Measurements from ENCODE around the gene PGRMC2. TPM values are rescaled to one million over a fixed set of nuclear protein-coding genes. Genes with fewer than 3 reads are reported as not detected.

Gene PGRMC2
- total RNA-seq, 4 donors from 2014 or later = 57.3 to 74.3 (median 59.4) TPM

DNA sequence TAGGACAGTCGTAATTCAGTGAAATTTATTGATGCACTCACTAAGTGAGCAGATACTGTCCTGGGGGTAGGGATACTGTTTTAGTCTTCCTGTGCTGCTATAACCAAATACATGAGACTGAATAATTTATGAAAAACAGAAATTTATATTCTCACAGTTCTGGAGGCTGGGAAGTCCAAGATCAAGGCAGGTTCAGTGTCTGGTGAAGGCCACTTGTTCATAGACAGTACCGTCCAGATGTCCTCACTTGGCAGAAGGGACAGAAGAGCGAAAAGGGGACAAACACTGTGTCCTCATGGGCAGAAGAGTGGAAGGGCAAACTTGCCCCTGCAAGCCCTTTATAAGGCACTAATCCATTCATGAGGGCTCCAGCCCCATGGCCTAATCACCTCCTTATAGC lies 45.6 kb downstream of the PGRMC2 start:
- 93% methylated on average over 3 of the region's 3 CpGs for WGBS
- Histone ChIP-seq H3K4me3 (no peak overlapping the region), H3K9me3 (no peaks in the 10 kb centered on the region), H3K4me1 (no peaks in the 10 kb centered on the region), H3K36me3 (no peaks in the 10 kb centered on the region), H3K27ac (replicated peaks in 1 of 4) (no peak overlapping the region), H3K27me3 (no peaks in the 10 kb centered on the region)
- intact Hi-C loops (cut with DNase I) = no loop called here
- DNase-seq (ENCODE audit: extremely low spot score) = no peak
- TF ChIP-seq EP300 (IDR thresholded peaks at IDR 0.05) (no peak), POLR2A (IDR thresholded peaks at IDR 0.05; ENCODE audit: low read depth) (no peak), POLR2AphosphoS5 (IDR thresholded peaks at IDR 0.05) (no peak)
- TF ChIP-seq, protein P1, sequence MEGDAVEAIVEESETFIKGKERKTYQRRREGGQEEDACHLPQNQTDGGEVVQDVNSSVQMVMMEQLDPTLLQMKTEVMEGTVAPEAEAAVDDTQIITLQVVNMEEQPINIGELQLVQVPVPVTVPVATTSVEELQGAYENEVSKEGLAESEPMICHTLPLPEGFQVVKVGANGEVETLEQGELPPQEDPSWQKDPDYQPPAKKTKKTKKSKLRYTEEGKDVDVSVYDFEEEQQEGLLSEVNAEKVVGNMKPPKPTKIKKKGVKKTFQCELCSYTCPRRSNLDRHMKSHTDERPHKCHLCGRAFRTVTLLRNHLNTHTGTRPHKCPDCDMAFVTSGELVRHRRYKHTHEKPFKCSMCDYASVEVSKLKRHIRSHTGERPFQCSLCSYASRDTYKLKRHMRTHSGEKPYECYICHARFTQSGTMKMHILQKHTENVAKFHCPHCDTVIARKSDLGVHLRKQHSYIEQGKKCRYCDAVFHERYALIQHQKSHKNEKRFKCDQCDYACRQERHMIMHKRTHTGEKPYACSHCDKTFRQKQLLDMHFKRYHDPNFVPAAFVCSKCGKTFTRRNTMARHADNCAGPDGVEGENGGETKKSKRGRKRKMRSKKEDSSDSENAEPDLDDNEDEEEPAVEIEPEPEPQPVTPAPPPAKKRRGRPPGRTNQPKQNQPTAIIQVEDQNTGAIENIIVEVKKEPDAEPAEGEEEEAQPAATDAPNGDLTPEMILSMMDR (IDR thresholded peaks at IDR 0.05) = no peak

DNA sequence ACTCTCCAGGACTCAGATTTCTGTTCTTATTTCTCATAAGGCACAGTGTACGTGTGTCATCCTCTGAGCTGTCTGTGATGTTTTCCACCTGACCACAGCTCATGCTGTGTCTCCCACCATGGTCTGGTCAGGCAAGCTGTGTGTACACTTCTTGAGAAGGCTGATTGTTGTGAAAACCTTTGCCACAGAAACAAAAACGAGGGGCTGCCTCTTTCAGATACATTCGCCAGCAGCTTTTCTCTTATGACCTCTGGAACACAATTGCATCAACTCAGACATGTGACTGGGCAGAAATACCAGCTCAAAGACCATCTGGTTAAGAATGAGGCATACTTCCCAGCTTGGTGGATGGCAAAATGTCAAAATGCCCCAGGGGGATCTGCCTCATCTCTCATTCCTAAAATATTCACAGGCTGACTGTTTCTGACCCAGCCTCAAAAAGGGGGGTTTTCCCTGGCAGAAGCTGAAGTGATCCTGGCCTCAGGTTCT lies 46.1 kb downstream of the PGRMC2 start:
- TF ChIP-seq POLR2AphosphoS5 (IDR thresholded peaks at IDR 0.05) (no peak), EP300 (IDR thresholded peaks at IDR 0.05) (no peak), POLR2A (IDR thresholded peaks at IDR 0.05; ENCODE audit: low read depth) (no peak)
- TF ChIP-seq, protein P1 (IDR thresholded peaks at IDR 0.05) = no peak
- Histone ChIP-seq H3K36me3 (no peaks in the 10 kb centered on the region), H3K27me3 (no peaks in the 10 kb centered on the region), H3K27ac (replicated peaks in 1 of 4) (peak overlapping the region in 1 of 4 donors; percentile 11), H3K4me3 (no peak overlapping the region), H3K4me1 (no peaks in the 10 kb centered on the region), H3K9me3 (no peaks in the 10 kb centered on the region)
- 41% methylated on average over 3 of the region's 3 CpGs for WGBS
- intact Hi-C loops (cut with DNase I) = no loop called here
- DNase-seq (ENCODE audit: extremely low spot score) = no peak

DNA sequence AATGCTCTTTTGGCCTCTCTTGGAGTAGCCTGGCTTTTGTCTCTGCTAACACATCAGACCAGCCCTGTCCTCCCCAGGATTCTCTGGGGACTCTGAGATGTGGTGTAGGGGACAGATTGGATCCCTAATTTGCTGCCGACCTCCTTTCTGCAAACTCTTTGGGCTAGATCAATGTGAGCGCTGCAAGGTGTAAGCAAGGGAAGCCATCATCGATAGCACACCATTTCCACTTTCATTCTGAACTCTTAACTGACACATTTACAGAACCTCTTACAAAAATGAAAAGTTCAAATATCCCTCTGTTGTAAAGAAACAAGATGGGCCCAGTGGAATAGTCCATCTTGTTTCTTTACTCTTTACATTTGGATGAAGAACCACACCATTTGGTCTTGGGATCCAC lies 46.6 kb downstream of the PGRMC2 start:
- Histone ChIP-seq H3K27ac (replicated peaks in 1 of 4) (peak overlapping the region in 1 of 4 donors; percentile 11), H3K4me3 (no peak overlapping the region), H3K4me1 (no peaks in the 10 kb centered on the region), H3K36me3 (no peaks in the 10 kb centered on the region), H3K9me3 (no peaks in the 10 kb centered on the region), H3K27me3 (no peaks in the 10 kb centered on the region)
- 93% methylated on average over 3 of the region's 3 CpGs for WGBS
- no peak for TF ChIP-seq EP300 (IDR thresholded peaks at IDR 0.05)
- TF ChIP-seq, protein P1 (IDR thresholded peaks at IDR 0.05) = no peak
- no peak for TF ChIP-seq POLR2AphosphoS5 (IDR thresholded peaks at IDR 0.05)
- TF ChIP-seq POLR2A (IDR thresholded peaks at IDR 0.05; ENCODE audit: low read depth) = no peak
- DNase-seq (ENCODE audit: extremely low spot score) = no peak
- intact Hi-C loops (cut with DNase I) = no loop called here

DNA sequence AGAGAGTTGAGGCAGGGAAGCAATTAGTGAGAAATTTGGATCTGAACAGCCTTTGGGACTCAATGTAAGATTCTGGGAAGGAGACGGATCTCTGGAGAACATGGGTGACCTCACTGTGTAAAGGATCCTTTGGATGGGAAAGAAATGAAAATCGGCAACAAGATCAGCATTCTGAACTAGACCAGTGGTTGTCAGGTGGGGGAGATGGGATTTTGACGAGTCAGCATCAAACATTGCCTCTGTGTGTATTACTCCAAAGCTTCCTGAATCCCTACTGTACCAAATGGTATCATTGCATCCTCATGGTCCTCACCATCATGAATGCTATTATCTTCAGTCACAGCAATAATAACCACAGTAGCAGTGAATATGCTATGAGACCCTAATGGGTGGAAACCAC lies 52.8 kb downstream of the PGRMC2 start:
- H3K36me3 ChIP-seq = no peaks in the 10 kb centered on the region
- no peak for DNase-seq (ENCODE audit: extremely low spot score)
- no peaks in the 10 kb centered on the region for H3K9me3 ChIP-seq
- no peaks in the 10 kb centered on the region for H3K27me3 ChIP-seq
- intact Hi-C loops (cut with DNase I) = no loop called here
- TF ChIP-seq POLR2AphosphoS5 (IDR thresholded peaks at IDR 0.05) = no peak
- no peak for TF ChIP-seq POLR2A (IDR thresholded peaks at IDR 0.05; ENCODE audit: low read depth)
- TF ChIP-seq, protein P1 (IDR thresholded peaks at IDR 0.05) = no peak
- TF ChIP-seq EP300 (IDR thresholded peaks at IDR 0.05) = no peak
- H3K4me3 ChIP-seq = no peak overlapping the region
- H3K27ac ChIP-seq (replicated peaks in 1 of 4) = no peak overlapping the region
- no peaks in the 10 kb centered on the region for H3K4me1 ChIP-seq
- 90% methylated on average over 3 of the region's 3 CpGs for WGBS

DNA sequence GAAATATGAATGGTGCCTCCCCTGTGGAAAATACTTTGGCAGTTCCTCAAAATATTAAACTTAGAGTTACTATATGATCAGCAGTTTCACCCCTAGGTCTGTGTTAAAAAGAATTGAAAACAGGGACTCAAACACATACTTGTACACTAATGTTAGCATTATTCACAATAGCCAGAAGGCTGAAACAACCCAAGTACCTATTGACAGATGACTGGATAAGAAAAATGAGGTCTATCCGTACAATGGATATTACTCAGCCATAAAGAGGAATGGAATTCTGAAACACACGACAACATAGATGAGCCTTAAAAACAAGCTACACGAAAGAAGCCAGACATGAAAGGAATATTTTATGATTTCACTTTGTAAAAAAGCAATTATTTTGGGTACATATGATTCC lies 54.9 kb downstream of the PGRMC2 start:
- no peak for DNase-seq (ENCODE audit: extremely low spot score)
- Histone ChIP-seq H3K27ac (replicated peaks in 1 of 4) (no peak overlapping the region), H3K4me3 (no peak overlapping the region), H3K9me3 (no peaks in the 10 kb centered on the region), H3K27me3 (no peaks in the 10 kb centered on the region), H3K4me1 (no peaks in the 10 kb centered on the region), H3K36me3 (no peaks in the 10 kb centered on the region)
- WGBS = 91% methylated on average over 3 of the region's 3 CpGs
- intact Hi-C loops (cut with DNase I) = no loop called here
- TF ChIP-seq, protein P1 (IDR thresholded peaks at IDR 0.05) = no peak
- no peak for TF ChIP-seq POLR2A (IDR thresholded peaks at IDR 0.05; ENCODE audit: low read depth)
- TF ChIP-seq EP300 (IDR thresholded peaks at IDR 0.05) = no peak
- TF ChIP-seq POLR2AphosphoS5 (IDR thresholded peaks at IDR 0.05) = no peak
